ENCODE data around the gene LRRC27. TPM values are rescaled to one million over a fixed set of nuclear protein-coding genes. Genes with fewer than 3 reads are reported as not detected.
"Not testable (repeated sequence)": the region's sequence is repeated elsewhere in the genome, so short reads cannot be mapped to it uniquely, and the experiment has no call there.

Gene LRRC27
- total RNA-seq, 3 donors from 2014 or later = 0.89 to 2.0 (median 1.1) TPM

DNA sequence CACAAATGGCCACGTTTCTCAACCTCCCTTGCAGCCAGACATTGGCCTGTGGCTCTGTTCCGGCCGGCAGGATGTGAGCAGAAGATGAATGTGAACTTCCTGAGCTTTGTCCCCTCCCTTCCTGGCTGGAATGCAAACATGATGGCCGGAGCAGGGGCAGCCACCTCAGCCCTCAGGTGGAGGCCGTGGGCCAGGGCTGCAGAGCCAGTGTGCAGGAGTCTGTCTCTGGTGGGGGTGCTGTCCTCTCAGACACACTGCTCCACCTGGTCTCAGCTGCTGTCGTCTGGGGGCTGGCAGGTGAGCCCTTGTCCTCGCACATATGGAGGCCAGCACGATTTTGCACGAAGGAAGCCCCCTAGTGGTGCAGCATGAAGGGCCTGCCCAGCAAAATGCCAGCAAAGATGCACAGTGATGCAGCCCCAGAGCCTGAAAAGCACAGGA is 39.7 kb downstream of the LRRC27 start:
- Mint-ChIP-seq H3K4me3 (no peak overlapping the region), H3K27me3 (ENCODE audit: low read depth) (no peaks in the 10 kb centered on the region), H3K36me3 (ENCODE audit: insufficient read depth) (peaks cover 14% of the 10 kb centered on the region), H3K4me1 (ENCODE audit: low read depth) (peaks cover 4% of the 10 kb centered on the region), H3K9me3 (no peaks in the 10 kb centered on the region)
- ATAC-seq = no peak
- DNase-seq = no peak

DNA sequence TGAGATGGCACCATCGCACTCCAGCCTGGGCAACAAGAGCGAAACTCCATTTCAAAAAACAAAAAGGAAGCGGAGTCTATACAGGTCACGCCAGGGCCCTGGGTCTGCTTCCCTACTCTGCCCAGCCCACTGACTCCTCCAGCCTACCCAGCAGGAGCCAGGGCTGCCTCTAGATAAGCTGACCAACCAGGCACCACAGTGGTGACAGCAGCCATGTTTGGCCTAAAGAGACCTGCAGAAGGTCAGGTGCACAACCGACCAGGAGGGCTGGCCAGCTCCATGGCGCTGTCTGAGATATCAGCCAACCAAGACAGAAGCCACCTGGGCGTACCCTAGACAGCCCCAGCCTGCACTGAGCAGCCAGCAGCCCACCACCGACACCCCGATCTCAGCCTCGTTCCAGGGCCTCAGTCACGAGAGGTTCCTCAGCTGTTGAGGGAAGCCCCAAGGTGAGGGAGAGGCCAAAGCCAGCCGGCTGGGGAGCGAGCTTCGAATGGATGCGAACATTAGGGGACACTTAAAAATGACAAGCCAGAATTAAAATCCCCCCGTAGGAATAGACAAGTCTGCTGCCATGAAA is 40.6 kb downstream of the LRRC27 start:
- DNase-seq = no peak

DNA sequence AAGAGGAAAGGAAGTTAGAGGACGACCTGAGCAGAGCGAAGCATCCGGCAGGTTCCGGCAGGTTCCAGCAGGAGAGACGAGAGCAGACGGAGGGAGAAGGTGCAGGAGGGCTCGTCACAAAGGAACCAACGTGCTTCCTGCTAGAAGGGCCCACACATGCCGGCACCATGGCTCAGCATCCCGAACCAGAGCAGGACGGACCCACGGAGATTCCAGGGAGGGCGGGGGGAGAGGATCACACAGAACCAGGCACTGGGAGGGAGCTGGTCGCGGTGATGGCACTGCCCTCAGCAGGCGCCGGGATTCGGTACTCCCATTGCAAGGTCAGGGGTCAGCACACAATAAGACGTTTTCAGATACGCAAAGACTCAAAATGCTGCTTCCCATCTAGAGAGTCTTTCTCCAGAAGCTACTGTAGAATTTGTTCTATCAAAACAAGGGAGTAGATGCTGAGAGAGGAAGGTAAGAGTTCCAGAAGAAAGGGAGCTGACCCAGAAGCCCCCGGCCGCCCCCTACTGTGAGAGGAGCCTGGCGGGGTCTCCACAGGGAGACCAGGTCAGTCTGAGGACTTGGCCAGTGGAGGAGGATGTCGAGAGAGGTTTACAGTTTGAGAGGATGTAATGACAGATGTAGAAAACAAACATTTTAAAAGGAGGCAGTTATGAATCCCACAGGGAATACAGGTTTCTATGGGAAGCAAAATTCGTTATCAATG is 41.4 kb downstream of the LRRC27 start:
- Mint-ChIP-seq H3K9me3 (no peaks in the 10 kb centered on the region), H3K27me3 (ENCODE audit: low read depth) (no peaks in the 10 kb centered on the region), H3K4me3 (no peak overlapping the region), H3K4me1 (ENCODE audit: low read depth) (peaks cover 4% of the 10 kb centered on the region), H3K36me3 (ENCODE audit: insufficient read depth) (peaks cover 4% of the 10 kb centered on the region)
- ATAC-seq (no peak), DNase-seq (no peak)

More for the DNA sequence above, 40.6 kb downstream of the LRRC27 start:
- Mint-ChIP-seq H3K4me3 (no peak overlapping the region), H3K27me3 (ENCODE audit: low read depth) (no peaks in the 10 kb centered on the region), H3K9me3 (no peaks in the 10 kb centered on the region), H3K36me3 (ENCODE audit: insufficient read depth) (peaks cover 7% of the 10 kb centered on the region), H3K4me1 (ENCODE audit: low read depth) (peaks cover 4% of the 10 kb centered on the region)
- no peak for ATAC-seq

DNA sequence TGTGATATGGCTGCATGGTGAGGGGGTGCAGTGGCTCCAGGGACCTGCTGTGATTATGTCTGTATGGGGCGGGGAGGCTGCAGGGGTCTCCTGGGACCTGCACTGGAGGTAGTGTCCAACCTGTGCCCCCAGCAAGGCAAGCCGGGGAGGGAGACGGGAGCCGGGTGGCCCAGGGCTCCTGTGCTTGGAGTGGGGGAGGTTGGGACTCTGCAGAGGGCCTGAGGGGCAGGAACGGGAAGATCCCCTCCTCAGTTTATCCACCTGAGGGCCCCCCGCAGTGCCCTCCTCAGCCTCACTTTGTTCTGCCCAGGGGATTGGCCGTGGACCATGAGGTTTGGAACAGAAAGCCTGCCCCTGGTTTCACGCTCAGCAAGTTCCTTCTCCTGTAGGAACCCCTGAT is 42.2 kb downstream of the LRRC27 start:
- H3K4me3 Mint-ChIP-seq = no peak overlapping the region
- no peaks in the 10 kb centered on the region for H3K36me3 Mint-ChIP-seq (ENCODE audit: insufficient read depth)
- ATAC-seq (no peak), DNase-seq (no peak)
- no peaks in the 10 kb centered on the region for H3K27me3 Mint-ChIP-seq (ENCODE audit: low read depth)
- peaks cover 4% of the 10 kb centered on the region for H3K4me1 Mint-ChIP-seq (ENCODE audit: low read depth)
- H3K9me3 Mint-ChIP-seq = no peaks in the 10 kb centered on the region

DNA sequence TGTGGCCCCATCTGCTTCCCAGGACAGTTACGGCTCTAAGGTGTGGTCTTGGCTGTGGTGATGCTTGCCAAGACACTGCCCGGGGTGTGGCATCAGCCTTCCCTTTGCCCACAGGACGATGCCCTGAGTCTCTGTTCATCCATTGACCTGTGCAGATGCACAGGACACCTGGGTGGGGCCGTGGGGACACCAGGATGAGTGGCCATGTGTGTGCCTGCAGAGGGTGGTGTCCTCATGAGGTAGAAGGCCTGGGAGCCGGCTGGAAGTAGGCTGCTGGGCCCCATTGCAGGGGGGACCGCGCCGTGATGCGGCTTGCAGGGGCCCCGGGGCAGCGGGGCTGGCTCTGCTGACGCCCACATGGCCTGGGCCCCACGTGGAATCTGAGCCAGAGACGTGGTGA is 42.6 kb downstream of the LRRC27 start:
- Mint-ChIP-seq H3K9me3 (no peaks in the 10 kb centered on the region), H3K4me1 (ENCODE audit: low read depth) (peaks cover 4% of the 10 kb centered on the region), H3K4me3 (no peak overlapping the region), H3K36me3 (ENCODE audit: insufficient read depth) (no peaks in the 10 kb centered on the region), H3K27me3 (ENCODE audit: low read depth) (no peaks in the 10 kb centered on the region)
- DNase-seq = no peak
- ATAC-seq = no peak

DNA sequence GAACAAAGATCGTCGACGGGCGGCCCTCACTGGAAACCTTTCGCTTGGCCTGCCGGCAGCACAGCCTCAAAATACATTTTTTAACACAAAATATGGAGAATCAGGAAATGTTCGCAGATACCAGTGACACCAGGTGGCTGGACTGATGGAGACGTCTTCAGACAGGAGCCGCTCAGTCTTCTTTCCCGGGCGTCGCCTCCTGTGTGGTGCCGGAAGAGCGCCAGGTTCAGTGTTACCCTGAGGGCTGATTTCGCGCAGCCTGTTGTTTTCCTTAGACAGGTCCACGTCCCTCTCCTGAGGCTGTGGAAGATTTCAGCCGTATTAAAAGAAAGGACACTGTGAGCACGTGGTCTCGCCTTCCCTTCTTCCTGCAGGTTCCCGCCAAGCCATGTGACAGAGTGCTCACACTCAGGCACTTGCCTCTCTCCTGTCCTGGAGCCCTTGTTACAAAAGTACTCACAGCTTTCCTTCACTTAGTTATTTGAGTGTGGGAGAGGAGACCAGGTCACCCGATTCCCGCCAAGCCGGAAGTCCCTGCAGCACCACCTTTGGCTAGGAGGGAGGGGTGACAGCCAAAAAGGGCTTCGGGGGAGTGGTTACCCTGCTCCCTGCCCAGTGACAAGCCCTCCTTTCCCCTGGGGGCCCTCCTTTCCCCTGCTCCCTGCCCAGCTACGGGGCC is 43.3 kb downstream of the LRRC27 start:
- no peaks in the 10 kb centered on the region for H3K9me3 Mint-ChIP-seq
- peaks cover 4% of the 10 kb centered on the region for H3K4me1 Mint-ChIP-seq (ENCODE audit: low read depth)
- DNase-seq (no peak), ATAC-seq (no peak)
- H3K27me3 Mint-ChIP-seq (ENCODE audit: low read depth) = no peaks in the 10 kb centered on the region
- H3K4me3 Mint-ChIP-seq = no peak overlapping the region
- H3K36me3 Mint-ChIP-seq (ENCODE audit: insufficient read depth) = no peaks in the 10 kb centered on the region

DNA sequence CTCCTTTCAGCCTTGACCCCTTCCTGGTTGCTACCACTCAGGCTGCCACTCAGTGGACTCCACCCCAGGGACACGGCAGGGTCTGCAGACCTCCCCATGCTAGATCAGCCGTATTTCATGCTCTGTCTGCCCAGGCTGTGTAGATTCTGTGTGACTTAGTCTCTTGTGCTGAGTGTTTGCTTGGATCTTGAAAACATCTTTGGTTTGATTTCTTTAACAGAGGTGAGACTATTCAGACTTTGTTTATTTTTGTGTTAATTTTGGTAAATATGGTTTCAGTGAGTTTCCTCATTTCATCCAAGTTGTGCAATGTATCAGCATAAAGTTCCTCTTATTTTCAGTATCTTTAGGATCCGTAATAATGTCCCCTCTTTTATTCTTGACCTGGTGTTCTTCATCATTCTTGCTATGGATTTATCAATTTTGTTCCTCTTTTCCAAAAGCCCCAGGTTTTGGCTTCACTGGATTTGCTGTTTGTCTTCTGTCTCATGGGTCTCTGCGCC is 43.9 kb downstream of the LRRC27 start:
- Mint-ChIP-seq H3K4me3 (no peak overlapping the region), H3K36me3 (ENCODE audit: insufficient read depth) (no peaks in the 10 kb centered on the region), H3K4me1 (ENCODE audit: low read depth) (peaks cover 4% of the 10 kb centered on the region), H3K27me3 (ENCODE audit: low read depth) (no peaks in the 10 kb centered on the region), H3K9me3 (no peaks in the 10 kb centered on the region)
- DNase-seq = no peak
- no peak for ATAC-seq

DNA sequence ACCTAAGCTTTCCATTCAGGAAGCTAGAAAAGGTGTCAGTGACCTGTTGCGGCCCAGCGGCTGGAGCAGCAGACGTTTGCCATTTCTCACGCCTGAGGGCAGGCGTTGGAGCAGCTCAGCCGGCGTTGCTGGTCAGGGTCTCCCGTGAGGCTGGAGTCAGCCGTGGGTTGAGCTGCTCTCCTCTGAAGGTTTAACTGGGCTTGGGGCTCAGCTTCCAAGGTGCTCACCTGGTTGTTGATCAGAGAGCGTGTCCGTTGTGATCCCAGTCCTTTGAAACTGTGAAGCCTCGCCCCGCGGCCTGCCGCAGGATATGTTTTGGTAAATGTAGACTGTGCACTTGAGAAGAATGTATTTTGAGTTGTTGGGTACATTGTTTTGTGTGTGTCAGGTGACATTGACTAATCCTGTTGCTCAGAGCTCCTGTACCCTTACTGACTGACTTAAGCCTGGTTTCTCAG is 44.4 kb downstream of the LRRC27 start:
- DNase-seq (no peak), ATAC-seq (no peak)
- no peaks in the 10 kb centered on the region for H3K9me3 Mint-ChIP-seq
- no peak overlapping the region for H3K4me3 Mint-ChIP-seq
- H3K36me3 Mint-ChIP-seq (ENCODE audit: insufficient read depth) = no peaks in the 10 kb centered on the region
- H3K4me1 Mint-ChIP-seq (ENCODE audit: low read depth) = peaks cover 4% of the 10 kb centered on the region
- H3K27me3 Mint-ChIP-seq (ENCODE audit: low read depth) = no peaks in the 10 kb centered on the region

DNA sequence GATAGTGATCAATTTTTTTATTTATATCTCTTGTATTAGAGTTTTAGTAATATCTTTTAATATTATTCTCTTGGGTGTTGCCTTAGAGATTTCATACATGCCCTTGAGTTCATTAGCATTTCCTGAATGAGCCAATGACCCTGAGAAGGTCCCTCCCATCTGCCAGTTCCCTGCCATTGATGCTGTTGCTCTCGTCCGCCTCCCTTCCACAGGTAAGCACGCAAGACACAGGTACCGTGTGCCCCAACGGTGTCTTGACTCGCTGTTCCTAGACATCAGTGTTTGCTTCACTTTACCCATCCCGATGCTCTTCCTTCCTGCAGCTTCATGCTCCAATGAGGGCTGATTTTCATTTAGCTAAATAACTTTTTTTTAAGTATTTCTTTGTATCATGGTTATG is 45.3 kb downstream of the LRRC27 start:
- Mint-ChIP-seq H3K9me3 (no peaks in the 10 kb centered on the region), H3K4me3 (no peak overlapping the region)

DNA sequence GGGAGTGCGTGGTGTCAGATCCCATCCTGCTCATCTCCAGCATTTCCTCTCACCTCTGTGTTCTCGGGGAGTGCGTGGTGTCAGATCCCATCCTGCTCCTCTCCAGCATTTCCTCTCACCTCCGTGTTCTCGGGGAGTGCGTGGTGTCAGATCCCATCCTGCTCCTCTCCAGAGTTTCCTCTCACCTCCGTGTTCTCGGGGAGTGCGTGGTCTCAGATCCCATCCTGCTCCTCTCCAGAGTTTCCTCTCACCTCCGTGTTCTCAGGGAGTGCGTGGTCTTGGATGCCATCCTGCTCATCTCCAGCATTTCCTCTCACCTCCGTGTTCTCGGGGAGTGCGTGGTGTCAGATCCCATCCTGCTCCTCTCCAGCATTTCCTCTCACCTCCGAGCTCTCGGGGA is 47.0 kb downstream of the LRRC27 start:
- not testable (repeated sequence) for H3K36me3 Mint-ChIP-seq (ENCODE audit: insufficient read depth); H3K4me3 Mint-ChIP-seq; H3K9me3 Mint-ChIP-seq; H3K27me3 Mint-ChIP-seq (ENCODE audit: low read depth); ATAC-seq; H3K4me1 Mint-ChIP-seq (ENCODE audit: low read depth); DNase-seq

More for the DNA sequence above, 45.3 kb downstream of the LRRC27 start:
- Mint-ChIP-seq H3K4me1 (ENCODE audit: low read depth) (peaks cover 4% of the 10 kb centered on the region), H3K27me3 (ENCODE audit: low read depth) (no peaks in the 10 kb centered on the region), H3K36me3 (ENCODE audit: insufficient read depth) (no peaks in the 10 kb centered on the region)
- DNase-seq = no peak
- no peak for ATAC-seq

DNA sequence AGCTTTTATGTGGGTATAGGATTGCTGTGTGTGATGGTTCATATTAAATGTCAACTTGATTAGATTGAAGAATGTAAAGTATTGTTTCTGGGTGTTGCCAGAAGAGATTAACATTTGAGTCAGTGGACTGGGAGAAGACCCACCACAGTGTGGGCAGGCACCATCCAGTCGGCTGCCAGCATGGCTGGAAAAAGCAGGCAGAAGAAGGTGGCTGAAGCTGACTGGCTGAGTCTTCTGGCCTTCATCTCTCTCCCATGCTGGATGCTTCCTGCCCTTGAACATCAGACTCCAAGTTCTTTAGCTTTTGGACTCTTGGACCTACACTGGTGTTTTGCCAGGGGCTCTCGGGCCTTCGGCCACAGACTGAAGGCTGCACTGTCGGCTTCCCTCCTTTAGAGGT is 49.0 kb downstream of the LRRC27 start:
- DNase-seq; H3K4me1 Mint-ChIP-seq (ENCODE audit: low read depth): not testable (repeated sequence)

DNA sequence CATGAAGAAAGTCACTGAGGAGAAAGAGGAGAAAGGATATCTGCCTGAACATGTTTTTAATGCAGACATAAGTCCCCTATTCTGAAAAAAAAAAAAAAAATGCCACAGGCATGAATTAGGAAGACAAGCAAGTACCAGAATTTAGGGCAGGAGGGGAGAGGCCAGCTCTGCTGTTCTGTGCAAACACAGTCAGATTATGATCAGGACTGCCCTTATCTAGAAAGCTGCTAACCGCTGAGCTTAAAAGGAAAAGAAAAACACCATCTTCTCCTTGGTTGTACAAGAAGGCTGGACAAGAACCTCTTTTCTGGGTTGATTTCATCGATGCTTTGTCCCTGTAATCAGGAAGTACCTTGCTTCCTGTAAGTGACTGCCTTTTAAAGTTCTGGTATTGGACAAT is 49.7 kb downstream of the LRRC27 start:
- Mint-ChIP-seq H3K4me1 (ENCODE audit: low read depth) (peaks cover 5% of the 10 kb centered on the region), H3K4me3 (no peak overlapping the region), H3K36me3 (ENCODE audit: insufficient read depth) (no peaks in the 10 kb centered on the region), H3K27me3 (ENCODE audit: low read depth) (no peaks in the 10 kb centered on the region), H3K9me3 (no peaks in the 10 kb centered on the region)
- ATAC-seq (no peak), DNase-seq (no peak)

More for the DNA sequence above, 49.0 kb downstream of the LRRC27 start:
- not testable (repeated sequence) for ATAC-seq; H3K27me3 Mint-ChIP-seq (ENCODE audit: low read depth); H3K9me3 Mint-ChIP-seq; H3K4me3 Mint-ChIP-seq; H3K36me3 Mint-ChIP-seq (ENCODE audit: insufficient read depth)

DNA sequence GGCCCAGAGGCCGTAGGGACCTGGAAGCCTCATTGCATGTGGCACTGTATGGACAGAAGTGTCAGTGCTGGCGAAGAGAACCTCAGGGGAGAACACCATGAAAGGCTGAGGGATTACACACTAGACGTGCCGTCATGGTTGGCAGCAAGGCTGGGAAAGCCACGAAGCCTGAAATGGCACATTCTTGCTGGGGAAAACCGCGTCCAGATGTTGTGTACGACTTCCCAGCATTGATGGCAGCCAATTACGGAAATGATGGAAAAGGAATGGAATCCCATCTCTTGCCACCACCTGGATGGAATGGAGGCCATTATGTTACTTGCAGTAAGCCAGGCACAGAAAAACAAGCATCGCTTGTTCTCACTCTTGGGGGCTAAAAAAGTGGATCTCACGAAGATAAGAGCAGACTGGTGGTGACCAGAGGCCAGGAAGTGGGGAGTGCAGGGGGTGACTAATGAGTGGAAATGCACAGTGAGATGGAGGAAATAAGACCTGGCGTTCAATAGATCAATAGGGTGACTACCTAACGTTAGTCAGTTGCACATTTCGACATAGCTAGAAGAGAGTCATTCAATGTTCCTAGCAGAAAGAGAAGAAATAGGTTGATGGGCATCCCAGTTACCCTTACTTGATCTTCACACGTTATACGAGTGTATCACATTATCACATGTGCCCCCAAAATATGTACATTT is 50.4 kb downstream of the LRRC27 start:
- DNase-seq = no peak
- H3K27me3 Mint-ChIP-seq (ENCODE audit: low read depth) = no peaks in the 10 kb centered on the region
- H3K9me3 Mint-ChIP-seq = no peaks in the 10 kb centered on the region
- ATAC-seq = no peak
- peaks cover 6% of the 10 kb centered on the region for H3K4me1 Mint-ChIP-seq (ENCODE audit: low read depth)
- no peaks in the 10 kb centered on the region for H3K36me3 Mint-ChIP-seq (ENCODE audit: insufficient read depth)
- no peak overlapping the region for H3K4me3 Mint-ChIP-seq

DNA sequence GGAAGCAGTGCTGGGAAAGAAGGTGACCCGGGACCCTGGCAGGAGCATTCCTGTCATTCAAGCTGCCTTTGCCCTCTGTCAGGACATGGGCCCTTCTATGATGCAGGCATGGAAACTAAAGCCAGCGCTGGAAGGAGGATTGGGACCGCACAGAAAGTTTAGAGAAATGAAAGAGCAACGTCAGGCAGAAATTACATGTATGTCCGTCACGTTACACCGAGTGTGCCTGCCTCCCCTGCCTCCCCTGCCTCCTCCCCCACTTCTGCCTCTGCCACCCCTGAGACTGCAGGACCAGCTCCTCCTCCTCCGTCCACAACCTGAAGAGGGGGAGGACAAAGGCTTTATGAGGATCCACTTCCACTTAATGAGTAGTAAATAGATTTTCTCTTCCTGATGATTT is 51.1 kb downstream of the LRRC27 start:
- Mint-ChIP-seq H3K36me3 (ENCODE audit: insufficient read depth) (no peaks in the 10 kb centered on the region), H3K4me3 (no peak overlapping the region), H3K27me3 (ENCODE audit: low read depth) (no peaks in the 10 kb centered on the region), H3K9me3 (no peaks in the 10 kb centered on the region), H3K4me1 (ENCODE audit: low read depth) (peaks cover 11% of the 10 kb centered on the region)
- DNase-seq = no peak
- ATAC-seq = no peak

Data from activated T-cell treated with anti-CD3 and anti-CD28 coated beads, Interleukin-2, amount 50 U/mL, for 4 hours (primary cell).